Right atrium auricular region (tissue), 2 donors: ENCODE data around the gene ZBED6. TPM values are rescaled to one million over a fixed set of nuclear protein-coding genes. Genes with fewer than 3 reads are reported as not detected.
"Not testable (repeated sequence)": the region's sequence is repeated elsewhere in the genome, so short reads cannot be mapped to it uniquely, and the experiment has no call there.

ENCODE experiments used
- DNase-seq: peaks from one replicate; pipeline ENCODE4 v3.0.0-alpha.2; 2019; ENCODE audit warnings: low spot score
- H3K27ac ChIP-seq, 2 donors: fragments of 200-600 bp; sonication (generic); 1 replicate in 1 of 2; 2 replicates in 1 of 2; pipeline ENCODE4 v1.5.1; 2016 to 2019
- H3K27me3 ChIP-seq, 2 donors: fragments of 200-600 bp; sonication (generic); one replicate each; pipeline versions ENCODE4 v1.5.1 to v1.6.0; 2017 to 2019
- H3K36me3 ChIP-seq: fragments of 200-600 bp; sonication (generic); one replicate; pipeline ENCODE4 v1.5.1; 2016
- H3K4me1 ChIP-seq, 2 donors: fragments of 200-600 bp; sonication (generic); one replicate each; pipeline versions ENCODE4 v1.5.1 to v1.6.0; 2017 to 2019
- H3K4me3 ChIP-seq, 2 donors: fragments of 200-600 bp; sonication (generic); 1 replicate in 1 of 2; 2 replicates in 1 of 2; pipeline ENCODE4 v1.5.1; 2017 to 2019; ENCODE audit warnings: mild to moderate bottlenecking in 1 of 2, moderate library complexity in 1 of 2
- H3K9me3 ChIP-seq, 2 donors: fragments of 200-600 bp; sonication (generic); one replicate each; pipeline ENCODE4 v1.5.1; 2019
- total RNA-seq, 2 donors: library from RNA; depleted of rRNA; stranded (reverse); fragments of >200 nt; gene quantifications; one replicate each; pipeline ENCODE4 v1.1.0, GENCODE V29; 2016
- TF ChIP-seq, protein P1 (sequence below), 2 donors: fragments of 200-600 bp; sonication (generic); IDR thresholded peaks; one replicate each; pipeline ENCODE4 v1.5.1; 2019; ENCODE audit warnings: antibody characterized with exemption in 2 of 2

ZBED6 gene
- total RNA-seq, 2 donors from 2014 or later = 8.6 to 13.4 TPM

GRCh38 chr1:203760506-203760905 is 34.9 kb upstream of the ZBED6 start:
- no peaks in the 10 kb centered on the region for H3K4me1 ChIP-seq
- H3K4me3 ChIP-seq = no peak overlapping the region
- no peak for DNase-seq
- H3K9me3 ChIP-seq = no peaks in the 10 kb centered on the region
- no peak overlapping the region for H3K27ac ChIP-seq
- no peaks in the 10 kb centered on the region for H3K27me3 ChIP-seq
- TF ChIP-seq, protein P1, sequence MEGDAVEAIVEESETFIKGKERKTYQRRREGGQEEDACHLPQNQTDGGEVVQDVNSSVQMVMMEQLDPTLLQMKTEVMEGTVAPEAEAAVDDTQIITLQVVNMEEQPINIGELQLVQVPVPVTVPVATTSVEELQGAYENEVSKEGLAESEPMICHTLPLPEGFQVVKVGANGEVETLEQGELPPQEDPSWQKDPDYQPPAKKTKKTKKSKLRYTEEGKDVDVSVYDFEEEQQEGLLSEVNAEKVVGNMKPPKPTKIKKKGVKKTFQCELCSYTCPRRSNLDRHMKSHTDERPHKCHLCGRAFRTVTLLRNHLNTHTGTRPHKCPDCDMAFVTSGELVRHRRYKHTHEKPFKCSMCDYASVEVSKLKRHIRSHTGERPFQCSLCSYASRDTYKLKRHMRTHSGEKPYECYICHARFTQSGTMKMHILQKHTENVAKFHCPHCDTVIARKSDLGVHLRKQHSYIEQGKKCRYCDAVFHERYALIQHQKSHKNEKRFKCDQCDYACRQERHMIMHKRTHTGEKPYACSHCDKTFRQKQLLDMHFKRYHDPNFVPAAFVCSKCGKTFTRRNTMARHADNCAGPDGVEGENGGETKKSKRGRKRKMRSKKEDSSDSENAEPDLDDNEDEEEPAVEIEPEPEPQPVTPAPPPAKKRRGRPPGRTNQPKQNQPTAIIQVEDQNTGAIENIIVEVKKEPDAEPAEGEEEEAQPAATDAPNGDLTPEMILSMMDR (IDR thresholded peaks at IDR 0.05) = no peak
- no peaks in the 10 kb centered on the region for H3K36me3 ChIP-seq

DNA sequence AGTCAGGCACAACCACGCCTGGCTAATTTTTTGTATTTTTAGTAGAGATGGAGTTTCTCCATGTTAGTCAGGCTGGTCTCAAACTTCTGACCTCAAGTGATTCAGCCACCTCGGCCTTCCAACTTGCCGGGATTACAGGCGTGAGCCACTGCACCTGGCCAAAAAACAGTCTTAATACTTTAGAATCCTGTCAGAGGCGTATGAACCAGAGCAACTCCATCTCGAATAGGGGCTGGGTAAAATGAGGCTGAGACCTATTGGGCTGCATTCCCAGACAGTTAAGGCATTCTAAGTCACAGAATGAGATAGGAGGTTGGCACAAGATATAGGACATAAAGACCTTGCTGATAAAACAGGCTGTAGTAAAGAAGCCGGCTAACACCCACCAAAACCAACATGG is 33.5 kb upstream of the ZBED6 start:
- not testable (repeated sequence) for H3K9me3 ChIP-seq, H3K4me3 ChIP-seq, DNase-seq, H3K27me3 ChIP-seq, H3K36me3 ChIP-seq, H3K4me1 ChIP-seq, H3K27ac ChIP-seq

- H3K36me3 ChIP-seq = no peaks in the 10 kb centered on the region
- DNase-seq = no peak
- no peak overlapping the region for H3K4me3 ChIP-seq
- no peaks in the 10 kb centered on the region for H3K27me3 ChIP-seq
- H3K9me3 ChIP-seq = no peaks in the 10 kb centered on the region
- H3K27ac ChIP-seq = no peak overlapping the region
- no peaks in the 10 kb centered on the region for H3K4me1 ChIP-seq
- TF ChIP-seq, protein P1 (IDR thresholded peaks at IDR 0.05) = no peak
Observed at GRCh38 chr1:203763505-203763904, 31.9 kb upstream of the ZBED6 start.

GRCh38 chr1:203764105-203765028 is 31.1 kb upstream of the ZBED6 start:
- no peak for DNase-seq
- no peak overlapping the region for H3K27ac ChIP-seq
- H3K9me3 ChIP-seq = no peaks in the 10 kb centered on the region
- H3K27me3 ChIP-seq = no peaks in the 10 kb centered on the region
- no peak overlapping the region for H3K4me3 ChIP-seq
- H3K36me3 ChIP-seq = no peaks in the 10 kb centered on the region
- H3K4me1 ChIP-seq = peaks cover 0 to 8% of the 10 kb centered on the region in 2 donors
- TF ChIP-seq, protein P1 (IDR thresholded peaks at IDR 0.05) = no peak

- TF ChIP-seq, protein P1 (IDR thresholded peaks at IDR 0.05) = no peak
- Histone ChIP-seq H3K27me3 (no peaks in the 10 kb centered on the region), H3K27ac (no peak within 1 kb of the TSS), H3K4me3 (no peak within 1 kb of the TSS), H3K4me1 (peaks cover 0 to 14% of the 10 kb centered on the region in 2 donors), H3K36me3 (no peaks in the 10 kb centered on the region), H3K9me3 (no peaks in the 10 kb centered on the region)
- no peak for DNase-seq
Observed at GRCh38 chr1:203765029-203765837, 30.2 kb upstream of the ZBED6 start, which contains the start of gene LAX1. Gene LAX1, plus strand, starts transcription at chr1:203765183. Its CDS starts 383 bp downstream, at chr1:203765566.

DNA sequence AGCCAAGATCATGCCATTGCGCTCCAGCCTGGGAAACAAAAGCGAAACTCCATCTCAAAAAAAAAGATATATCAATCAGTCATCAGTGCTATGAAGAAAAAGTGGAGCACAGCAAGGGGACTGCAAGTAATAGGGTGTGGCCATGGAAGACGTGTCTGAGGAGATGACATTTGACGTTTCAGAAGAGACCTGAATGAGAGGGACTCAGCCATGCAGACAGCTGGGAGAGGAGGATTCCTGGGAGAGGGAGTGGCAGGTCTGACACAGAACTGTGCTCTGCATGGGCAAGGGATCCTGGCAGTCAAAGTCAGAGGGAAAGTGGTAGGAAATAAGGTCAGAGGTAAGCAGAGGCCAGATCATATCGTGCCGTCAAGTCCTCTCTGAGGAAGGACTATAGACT is 27.2 kb upstream of the ZBED6 start:
- H3K4me1 ChIP-seq = peaks cover 0 to 21% of the 10 kb centered on the region in 2 donors
- H3K27ac ChIP-seq = no peak overlapping the region
- DNase-seq = no peak
- TF ChIP-seq, protein P1 (IDR thresholded peaks at IDR 0.05) = no peak
- no peaks in the 10 kb centered on the region for H3K27me3 ChIP-seq
- no peaks in the 10 kb centered on the region for H3K36me3 ChIP-seq
- no peak overlapping the region for H3K4me3 ChIP-seq
- no peaks in the 10 kb centered on the region for H3K9me3 ChIP-seq
